Trophoblast cell (in vitro differentiated cells and primary cell): ENCODE measurements around the gene CYTIP. TPM values are rescaled to one million over a fixed set of nuclear protein-coding genes. Genes with fewer than 3 reads are reported as not detected.

ENCODE experiments used
- DNase-seq, 2 donors: peaks; one replicate each; pipeline ENCODE4 v3.0.0-alpha.2; 2016
- H2AFZ ChIP-seq: 2 replicates; pipeline ENCODE4 v1.6.1; 2013; ENCODE audit warnings: low read length, moderate library complexity, mild to moderate bottlenecking; ENCODE audit not compliant: insufficient read depth, poor library complexity
- H2AK5ac ChIP-seq: 2 replicates; pipeline ENCODE4 v1.6.1; 2013; ENCODE audit warnings: mild to moderate bottlenecking, low read length
- H2BK120ac ChIP-seq: 2 replicates; pipeline ENCODE4 v1.6.1; 2013; ENCODE audit warnings: low read length, mild to moderate bottlenecking, moderate library complexity; ENCODE audit not compliant: insufficient read depth, poor library complexity
- H2BK12ac ChIP-seq: 2 replicates; pipeline ENCODE4 v1.6.1; 2013; ENCODE audit warnings: mild to moderate bottlenecking, low read length, moderate library complexity
- H2BK5ac ChIP-seq: 2 replicates; pipeline ENCODE4 v1.6.1; 2013; ENCODE audit warnings: low read length, low read depth, moderate library complexity, mild to moderate bottlenecking; ENCODE audit not compliant: poor library complexity
- H3K14ac ChIP-seq: 2 replicates; pipeline ENCODE4 v1.6.1; 2013; ENCODE audit warnings: mild to moderate bottlenecking, low read length
- H3K18ac ChIP-seq: 2 replicates; pipeline ENCODE4 v1.6.1; 2013; ENCODE audit warnings: mild to moderate bottlenecking, low read length
- H3K23ac ChIP-seq: 2 replicates; pipeline ENCODE4 v1.6.1; 2013; ENCODE audit warnings: low read length
- H3K27ac ChIP-seq: 2 replicates; pipeline ENCODE4 v1.5.1; 2013; ENCODE audit warnings: low read depth, mild to moderate bottlenecking, inconsistent platforms, low read length, moderate library complexity
- H3K27me3 ChIP-seq: 2 replicates; pipeline ENCODE4 v1.6.1; 2013; ENCODE audit warnings: inconsistent platforms, mild to moderate bottlenecking, low read length, moderate library complexity; ENCODE audit not compliant: insufficient read depth
- H3K36me3 ChIP-seq, 2 experiments: 1 replicate in 1 of 2; 2 replicates in 1 of 2; pipeline ENCODE4 v1.6.1; 2013; ENCODE audit warnings: low read length in 2 of 2, mild to moderate bottlenecking in 2 of 2, moderate library complexity in 1 of 2; ENCODE audit not compliant: insufficient read depth in 2 of 2, control insufficient read depth in 1 of 2
- H3K4ac ChIP-seq: 2 replicates; pipeline ENCODE4 v1.6.1; 2013; ENCODE audit warnings: low read depth, mild to moderate bottlenecking, low read length, moderate library complexity
- H3K4me1 ChIP-seq, 2 experiments: 1 replicate in 1 of 2; 2 replicates in 1 of 2; pipeline ENCODE4 v1.6.1; 2013; ENCODE audit warnings: low read length in 2 of 2, mild to moderate bottlenecking in 2 of 2, moderate library complexity in 1 of 2; ENCODE audit not compliant: insufficient read depth in 2 of 2, control insufficient read depth in 1 of 2
- H3K4me2 ChIP-seq: 2 replicates; pipeline ENCODE4 v1.6.1; 2013; ENCODE audit warnings: inconsistent platforms, mild to moderate bottlenecking, low read length, moderate library complexity
- H3K4me3 ChIP-seq: 2 replicates; pipeline ENCODE4 v1.5.1; 2013; ENCODE audit warnings: mild to moderate bottlenecking, low read depth, low read length, inconsistent platforms
- H3K79me1 ChIP-seq: one replicate; pipeline ENCODE4 v1.6.1; 2013; ENCODE audit warnings: low read length
- H3K79me2 ChIP-seq: 2 replicates; pipeline ENCODE4 v1.6.1; 2013; ENCODE audit warnings: low read length, mild to moderate bottlenecking; ENCODE audit not compliant: control insufficient read depth, insufficient read depth, poor library complexity
- H3K9ac ChIP-seq: 2 replicates; pipeline ENCODE4 v1.6.1; 2013; ENCODE audit warnings: mild to moderate bottlenecking, low read length
- H3K9me3 ChIP-seq: 2 replicates; pipeline ENCODE4 v1.6.1; 2013; ENCODE audit warnings: low read depth, mild to moderate bottlenecking, control low read depth, inconsistent platforms, low read length; ENCODE audit not compliant: insufficient read depth
- H4K12ac ChIP-seq: 2 replicates; pipeline ENCODE4 v1.6.1; 2013; ENCODE audit warnings: low read depth, mild to moderate bottlenecking, low read length, moderate library complexity
- H4K8ac ChIP-seq: 2 replicates; pipeline ENCODE4 v1.6.1; 2013; ENCODE audit warnings: low read depth, mild to moderate bottlenecking, low read length, moderate library complexity
- H4K91ac ChIP-seq: one replicate; pipeline ENCODE4 v1.6.1; 2013; ENCODE audit warnings: low read depth, mild to moderate bottlenecking, low read length, moderate library complexity
- WGBS: extraction: QIAGEN DNeasy Blood & Tissue Kit; methylation state at CpG from one replicate; pipeline ENCODE4 v1.1.7; 2013; ENCODE audit warnings: missing lambda C conversion rate; ENCODE audit not compliant: insufficient read length, insufficient coverage; ENCODE audit errors: extremely low coverage; 5-methylcytosine and 5-hydroxymethylcytosine counted together
- polyA plus RNA-seq: library from polyadenylated mRNA; stranded (reverse); fragments of 200-250 nt; gene quantifications from 2 replicates; pipeline ENCODE4 v1.2.3, GENCODE V29; 2013

Gene CYTIP
- polyA plus RNA-seq = 0.10 and 0.25 TPM in 2 replicates

GRCh38 chr2:157443795-157444640 is at the start of gene CYTIP:
CYTIP (minus strand) TSS chr2:157444089; CDS start chr2:157444020, 69 bp downstream.
- Histone ChIP-seq H4K91ac (no peak within 1 kb of the TSS), H2BK120ac (no peak within 1 kb of the TSS), H3K27ac (no peak within 1 kb of the TSS), H3K79me1 (no peaks in the 10 kb centered on the region), H3K36me3 (no peaks in the 10 kb centered on the region), H2BK5ac (no peak within 1 kb of the TSS), H3K4me3 (no peak within 1 kb of the TSS), H3K9ac (no peak within 1 kb of the TSS), H3K4ac (no peak within 1 kb of the TSS), H2AK5ac (no peak within 1 kb of the TSS), H3K4me2 (no peak within 1 kb of the TSS), H3K18ac (no peak within 1 kb of the TSS), H3K9me3 (no peaks in the 10 kb centered on the region), H4K12ac (no peak within 1 kb of the TSS), H3K79me2 (no peaks in the 10 kb centered on the region), H3K23ac (peak within 1 kb of the TSS; percentile 17), H4K8ac (no peak within 1 kb of the TSS), H3K14ac (no peak within 1 kb of the TSS), H3K4me1 (no peaks in the 10 kb centered on the region), H3K27me3 (no peaks in the 10 kb centered on the region), H2AFZ (no peak within 1 kb of the TSS), H2BK12ac (no peak within 1 kb of the TSS)
- DNase-seq = peak; percentile 36 to 72
- no CpG with 5 or more reads among the region's 13 CpGs for WGBS

- Histone ChIP-seq H3K79me1 (no peaks in the 10 kb centered on the region), H2BK5ac (no peak overlapping the region), H3K4me1 (no peaks in the 10 kb centered on the region), H3K79me2 (no peaks in the 10 kb centered on the region), H2AK5ac (no peak overlapping the region), H3K4ac (no peak overlapping the region), H3K4me2 (no peak overlapping the region), H2BK120ac (no peak overlapping the region), H3K9ac (no peak overlapping the region), H4K12ac (no peak overlapping the region), H3K23ac (no peak overlapping the region), H3K14ac (no peak overlapping the region), H2AFZ (no peak overlapping the region), H3K18ac (no peak overlapping the region), H4K91ac (no peak overlapping the region), H4K8ac (no peak overlapping the region), H3K36me3 (no peaks in the 10 kb centered on the region), H3K27me3 (no peaks in the 10 kb centered on the region), H3K4me3 (no peak overlapping the region), H2BK12ac (no peak overlapping the region), H3K27ac (no peak overlapping the region), H3K9me3 (no peaks in the 10 kb centered on the region)
- peak; percentile 55 to 82 for DNase-seq
- WGBS = no CpG with 5 or more reads among the region's 5 CpGs
Measured at GRCh38 chr2:157492189-157492773, 48.4 kb upstream of the CYTIP start.

GRCh38 chr2:157489983-157490382 is 46.1 kb upstream of the CYTIP start:
- H3K14ac ChIP-seq = no peak overlapping the region
- H3K18ac ChIP-seq = no peak overlapping the region
- no peak overlapping the region for H3K23ac ChIP-seq
- no peak overlapping the region for H2AK5ac ChIP-seq
- H3K27me3 ChIP-seq = no peaks in the 10 kb centered on the region
- no peak overlapping the region for H3K9ac ChIP-seq
- H3K9me3 ChIP-seq = no peaks in the 10 kb centered on the region
- no peak overlapping the region for H4K12ac ChIP-seq
- H2AFZ ChIP-seq = no peak overlapping the region
- no peak overlapping the region for H3K4me2 ChIP-seq
- no peak overlapping the region for H3K4ac ChIP-seq
- no peak overlapping the region for H4K8ac ChIP-seq
- H3K79me2 ChIP-seq = no peaks in the 10 kb centered on the region
- H2BK12ac ChIP-seq = no peak overlapping the region
- no peak overlapping the region for H4K91ac ChIP-seq
- DNase-seq = no peak
- no peak overlapping the region for H2BK5ac ChIP-seq
- WGBS = no CpG with 5 or more reads among the region's 1 CpG
- H3K4me1 ChIP-seq = no peaks in the 10 kb centered on the region
- no peaks in the 10 kb centered on the region for H3K36me3 ChIP-seq
- H3K27ac ChIP-seq = no peak overlapping the region
- no peak overlapping the region for H3K4me3 ChIP-seq
- no peak overlapping the region for H2BK120ac ChIP-seq
- no peaks in the 10 kb centered on the region for H3K79me1 ChIP-seq

- Histone ChIP-seq H2BK5ac (no peak overlapping the region), H3K4me2 (no peak overlapping the region), H3K9ac (no peak overlapping the region), H2BK120ac (no peak overlapping the region), H4K12ac (no peak overlapping the region), H3K4ac (no peak overlapping the region), H3K14ac (no peak overlapping the region), H3K9me3 (no peaks in the 10 kb centered on the region), H2BK12ac (no peak overlapping the region), H2AFZ (no peak overlapping the region), H3K23ac (peak overlapping the region; percentile 90), H3K4me1 (no peaks in the 10 kb centered on the region), H3K27me3 (no peaks in the 10 kb centered on the region), H4K8ac (no peak overlapping the region), H2AK5ac (no peak overlapping the region), H3K79me1 (no peaks in the 10 kb centered on the region), H3K36me3 (no peaks in the 10 kb centered on the region), H3K4me3 (no peak overlapping the region), H4K91ac (no peak overlapping the region), H3K27ac (no peak overlapping the region), H3K79me2 (no peaks in the 10 kb centered on the region), H3K18ac (no peak overlapping the region)
- DNase-seq = no peak
- WGBS = no CpG with 5 or more reads among the region's 3 CpGs
Measured at GRCh38 chr2:157488877-157489276, 45.0 kb upstream of the CYTIP start.
